T-cell (primary cell): ENCODE measurements around the gene ADAMTS17. TPM values are rescaled to one million over a fixed set of nuclear protein-coding genes. Genes with fewer than 3 reads are reported as not detected.

ENCODE experiments used
- ATAC-seq, 4 experiments: fragments of 200-7000 bp in 3 of 4; fragments of 150-1000 bp in 1 of 4; cut with Tn5 transposase; replicated peaks in 1 of 4; 1 replicate in 3 of 4; 2 replicates in 1 of 4; pipeline ENCODE4 v1.10.0; 2021; ENCODE audit warnings: moderate library complexity in 3 of 4, mild to moderate bottlenecking in 2 of 4, moderate number of reproducible peaks in 1 of 4
- CTCF ChIA-PET, 2 donors: fragments of 300-600 bp; sonication (Branson Sonifier 250); formaldehyde crosslinking; loops; one replicate each; lab custom pipeline; 2022; ENCODE audit warnings: antibody characterized with exemption in 2 of 2; lab: Charles Lee
- POLR2A ChIA-PET, 2 donors: fragments of 300-600 bp; sonication (Branson Sonifier 250); formaldehyde crosslinking; loops; one replicate each; lab custom pipeline; 2022; ENCODE audit warnings: antibody characterized with exemption in 2 of 2; lab: Charles Lee
- DNase-seq, 35 experiments: peaks; one replicate each; pipeline versions ENCODE4 v3.0.0 to v3.0.0-alpha.2; 2013 to 2023
- H3K27ac ChIP-seq: one replicate; pipeline ENCODE4 v1.5.1; 2013; ENCODE audit warnings: low read length
- H3K27me3 ChIP-seq, 2 experiments: replicated peaks in 1 of 2; 1 replicate in 1 of 2; 2 replicates in 1 of 2; pipeline versions ENCODE4 v1.6.1 to v1.7.0; 2013; ENCODE audit warnings: low read length in 1 of 2, mixed read lengths in 1 of 2; ENCODE audit not compliant: control insufficient read depth in 2 of 2, insufficient read depth in 2 of 2; ENCODE audit errors: extremely low read depth in 1 of 2
- H3K36me3 ChIP-seq, 2 donors: 1 replicate in 1 of 2; 2 replicates in 1 of 2; pipeline versions ENCODE4 v1.6.1 to v1.7.0; 2013; ENCODE audit warnings: low read length in 1 of 2; ENCODE audit not compliant: control insufficient read depth in 2 of 2, insufficient read depth in 1 of 2; ENCODE audit errors: extremely low read depth in 1 of 2
- H3K4me1 ChIP-seq, 2 experiments: 1 replicate in 1 of 2; 2 replicates in 1 of 2; pipeline versions ENCODE4 v1.6.1 to v1.7.0; 2013; ENCODE audit warnings: low read length in 2 of 2, mixed read lengths in 1 of 2; ENCODE audit not compliant: insufficient read depth in 2 of 2, control insufficient read depth in 1 of 2; ENCODE audit errors: extremely low read depth in 1 of 2
- H3K4me3 ChIP-seq, 2 donors: 1 replicate in 1 of 2; 2 replicates in 1 of 2; pipeline versions ENCODE4 v1.5.1 to v1.7.0; 2013; ENCODE audit warnings: mild to moderate bottlenecking in 2 of 2, low read length in 1 of 2, moderate library complexity in 1 of 2; ENCODE audit not compliant: control insufficient read depth in 1 of 2; ENCODE audit errors: extremely low read depth in 1 of 2
- H3K9me3 ChIP-seq: 2 replicates; pipeline ENCODE4 v1.7.0; 2013
- H3K27ac Mint-ChIP-seq, 2 donors: one replicate each; pipeline ENCODE4 v1.8.0; 2020 to 2021; ENCODE audit warnings: mild to moderate bottlenecking in 2 of 2, mixed read lengths in 2 of 2
- H3K27me3 Mint-ChIP-seq, 2 donors: one replicate each; pipeline ENCODE4 v1.8.0; 2021 to 2022; ENCODE audit warnings: mixed read lengths in 2 of 2
- H3K36me3 Mint-ChIP-seq: one replicate; pipeline ENCODE4 v1.8.0; 2021; ENCODE audit warnings: mixed read lengths
- H3K4me1 Mint-ChIP-seq, 3 donors: one replicate each; pipeline ENCODE4 v1.8.0; 2020 to 2022; ENCODE audit warnings: mixed read lengths in 3 of 3, mild to moderate bottlenecking in 1 of 3
- H3K4me3 Mint-ChIP-seq, 3 donors: one replicate each; pipeline ENCODE4 v1.8.0; 2020 to 2022; ENCODE audit warnings: mild to moderate bottlenecking in 3 of 3, mixed read lengths in 3 of 3, moderate library complexity in 3 of 3
- H3K9me3 Mint-ChIP-seq, 3 donors: one replicate each; pipeline ENCODE4 v1.8.0; 2020 to 2022; ENCODE audit warnings: mixed read lengths in 3 of 3
- WGBS: methylation state at CpG from one replicate; pipeline ENCODE4 v1.1.5; 2013; ENCODE audit warnings: missing lambda C conversion rate; ENCODE audit not compliant: insufficient coverage; 5-methylcytosine and 5-hydroxymethylcytosine counted together
- total RNA-seq, 35 experiments: library from RNA in 6 of 35; stranded (reverse) in 6 of 35; fragments of 120-200 nt in 1 of 35; gene quantifications; one replicate each; pipeline versions ENCODE4 v1.2.1 to v1.2.4 and lab custom pipeline; 2013 to 2026

Gene ADAMTS17
- total RNA-seq, 5 donors from 2014 or later (not counting 1 experiment from before 2014, with no cell fraction given): 8.9 to 17.8 (median 11.6) TPM

DNA sequence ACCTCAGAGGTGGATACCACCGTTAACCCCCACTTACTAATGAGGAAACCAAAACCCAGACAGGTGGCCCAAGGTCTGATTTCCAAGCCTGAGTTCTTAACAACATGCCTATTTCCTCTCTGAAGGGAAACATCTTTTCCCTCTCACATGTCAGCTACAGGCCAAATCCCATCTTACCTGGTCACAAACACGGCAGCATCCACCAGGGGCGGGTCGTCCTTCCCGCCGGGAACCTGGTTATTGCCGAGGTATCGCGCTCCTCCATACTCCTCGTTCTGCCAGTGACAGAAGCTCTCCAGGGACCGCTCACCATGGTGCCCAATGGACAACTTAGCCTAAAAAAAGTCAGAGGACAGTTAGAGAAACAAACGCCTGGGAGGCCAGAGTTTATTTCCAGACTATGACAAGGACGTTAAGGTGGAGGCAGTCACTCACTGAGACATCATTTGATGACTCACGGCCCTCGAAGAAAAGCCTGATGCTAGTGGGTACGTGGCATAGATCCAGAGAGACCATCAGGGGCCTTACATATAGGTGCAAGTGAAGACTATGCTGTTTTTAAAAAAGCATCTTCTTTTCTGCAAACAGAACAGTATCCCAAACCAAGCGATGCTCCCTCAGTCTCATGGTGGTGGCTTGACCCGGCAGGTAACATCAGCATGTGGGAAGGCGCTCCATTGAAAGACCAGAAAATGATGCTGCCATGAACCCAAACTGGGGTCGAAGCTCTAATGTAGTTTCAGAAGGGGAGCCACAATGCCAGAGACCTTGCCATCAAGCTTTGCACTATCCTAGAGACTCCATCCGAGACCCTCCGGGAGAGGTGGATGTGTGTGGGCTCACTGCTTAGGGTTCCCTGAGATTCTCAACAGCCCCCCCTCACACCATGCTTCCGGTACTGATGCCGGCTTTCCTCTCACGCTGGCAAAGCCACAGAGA lies 80.2 kb downstream of the ADAMTS17 start:
- Mint-ChIP-seq H3K9me3 (no peaks in the 10 kb centered on the region), H3K4me1 (peaks cover 0 to 2% (median 0%) of the 10 kb centered on the region in 3 donors), H3K27me3 (no peaks in the 10 kb centered on the region), H3K27ac (no peak overlapping the region), H3K36me3 (peaks cover 34% of the 10 kb centered on the region), H3K4me3 (no peak overlapping the region)
- ChIA-PET POLR2A (interaction anchor here in 1 of 2 donors (0.7 kb wide), 1 partner anchor 33 kb away, joined by 3 read pairs; no protein-coding TSS in a partner anchor), CTCF (interaction anchor here in 1 of 2 donors (0.7 kb wide), 1 partner anchor 9 kb away, joined by 6 read pairs; no protein-coding TSS in a partner anchor)
- Histone ChIP-seq H3K27me3 (peaks cover 0 to 2% of the 10 kb centered on the region in 2 experiments), H3K4me3 (no peak overlapping the region), H3K27ac (no peak overlapping the region), H3K9me3 (no peaks in the 10 kb centered on the region), H3K36me3 (no peaks in the 10 kb centered on the region), H3K4me1 (no peaks in the 10 kb centered on the region)
- 86% methylated on average over 20 of the region's 25 CpGs for WGBS
- ATAC-seq (no peak), DNase-seq (no peak)

GRCh38 chr15:100259266-100259665 lies 82.5 kb downstream of the ADAMTS17 start:
- no peak for ATAC-seq

GRCh38 chr15:100256970-100257650 lies 84.7 kb downstream of the ADAMTS17 start:
- H3K27ac ChIP-seq: no peak overlapping the region
- no peaks in the 10 kb centered on the region for H3K27me3 Mint-ChIP-seq
- no peaks in the 10 kb centered on the region for H3K4me1 ChIP-seq
- no peaks in the 10 kb centered on the region for H3K9me3 ChIP-seq
- no peak overlapping the region for H3K27ac Mint-ChIP-seq
- H3K36me3 ChIP-seq: no peaks in the 10 kb centered on the region
- H3K27me3 ChIP-seq: no peaks in the 10 kb centered on the region
- no peaks in the 10 kb centered on the region for H3K9me3 Mint-ChIP-seq
- 91% methylated on average over 18 of the region's 19 CpGs for WGBS
- POLR2A ChIA-PET: no interaction called here
- no peak overlapping the region for H3K4me3 ChIP-seq
- DNase-seq (no peak), ATAC-seq (no peak)
- H3K36me3 Mint-ChIP-seq: peaks cover 45% of the 10 kb centered on the region
- CTCF ChIA-PET: no interaction called here
- peaks cover 3 to 7% (median 3%) of the 10 kb centered on the region in 3 donors for H3K4me1 Mint-ChIP-seq
- no peak overlapping the region for H3K4me3 Mint-ChIP-seq

More at GRCh38 chr15:100259266-100259665, 82.5 kb downstream of the ADAMTS17 start:
- peaks cover 0 to 6% (median 3%) of the 10 kb centered on the region in 3 donors for H3K4me1 Mint-ChIP-seq
- no peak overlapping the region for H3K27ac Mint-ChIP-seq
- peaks cover 45% of the 10 kb centered on the region for H3K36me3 Mint-ChIP-seq
- no peak overlapping the region for H3K4me3 Mint-ChIP-seq
- H3K9me3 Mint-ChIP-seq: no peaks in the 10 kb centered on the region
- ChIA-PET POLR2A (no interaction called here), CTCF (no interaction called here)
- Histone ChIP-seq H3K27ac (no peak overlapping the region), H3K36me3 (no peaks in the 10 kb centered on the region), H3K9me3 (no peaks in the 10 kb centered on the region), H3K4me3 (no peak overlapping the region), H3K27me3 (no peaks in the 10 kb centered on the region), H3K4me1 (no peaks in the 10 kb centered on the region)
- no peak for DNase-seq
- H3K27me3 Mint-ChIP-seq: no peaks in the 10 kb centered on the region
- WGBS: 87% methylated on average over 6 of the region's 7 CpGs

DNA sequence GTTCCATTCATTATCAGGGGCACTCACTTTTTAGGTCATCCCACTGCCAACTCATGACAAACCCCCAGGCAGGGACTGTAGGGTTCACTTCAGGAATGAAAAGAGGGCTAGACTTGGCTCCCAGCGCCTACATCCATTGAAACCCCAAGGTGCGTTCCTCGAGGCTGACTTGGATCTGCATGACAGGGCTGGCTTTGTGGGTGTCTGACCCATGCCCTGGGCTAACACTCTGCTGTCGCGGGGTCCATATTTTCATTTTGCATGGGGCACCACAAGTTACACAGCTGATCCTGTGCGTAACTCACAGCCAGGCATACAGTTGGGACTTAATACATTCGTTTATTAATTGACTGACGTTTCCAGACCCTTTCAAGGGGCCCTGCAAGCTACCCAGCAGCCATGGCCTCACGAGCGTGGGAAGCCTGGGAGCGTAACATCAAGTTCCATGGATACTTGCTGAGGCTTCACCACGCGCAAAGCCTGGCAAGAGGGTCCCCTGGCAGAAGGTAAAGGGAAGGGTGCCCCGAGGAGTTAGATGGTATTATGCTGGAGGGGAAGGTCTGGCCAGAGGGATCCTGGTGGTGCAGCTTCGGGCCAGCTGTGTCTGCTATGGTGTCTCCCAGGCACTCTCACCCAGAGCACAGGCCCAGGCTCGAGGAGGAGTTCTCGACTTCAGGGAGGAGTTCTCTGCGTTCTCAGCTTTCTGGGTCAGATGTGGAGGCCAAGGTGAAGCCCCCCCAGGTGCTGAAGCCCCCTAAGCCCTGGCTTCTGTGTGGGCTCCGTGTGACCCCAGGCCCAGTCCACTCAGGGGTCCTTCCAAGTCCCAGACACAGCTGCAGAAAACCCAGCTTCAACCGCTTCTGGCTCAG lies 85.4 kb downstream of the ADAMTS17 start:
- no peaks in the 10 kb centered on the region for H3K9me3 Mint-ChIP-seq
- H3K4me3 ChIP-seq: no peak overlapping the region
- peaks cover 42% of the 10 kb centered on the region for H3K36me3 Mint-ChIP-seq
- H3K36me3 ChIP-seq: no peaks in the 10 kb centered on the region
- DNase-seq (no peak), ATAC-seq (no peak)
- no peak overlapping the region for H3K27ac ChIP-seq
- H3K9me3 ChIP-seq: no peaks in the 10 kb centered on the region
- H3K4me3 Mint-ChIP-seq: no peak overlapping the region
- ChIA-PET CTCF (interaction anchor here in 1 of 2 donors (0.6 kb wide), 1 partner anchor 752 kb away, joined by 4 read pairs; no protein-coding TSS in a partner anchor), POLR2A (no interaction called here)
- no peaks in the 10 kb centered on the region for H3K4me1 ChIP-seq
- H3K27ac Mint-ChIP-seq: no peak overlapping the region
- no peaks in the 10 kb centered on the region for H3K27me3 Mint-ChIP-seq
- 89% methylated on average over 16 of the region's 20 CpGs for WGBS
- H3K4me1 Mint-ChIP-seq: peaks cover 3 to 7% (median 4%) of the 10 kb centered on the region in 3 donors
- no peaks in the 10 kb centered on the region for H3K27me3 ChIP-seq

- Histone ChIP-seq H3K4me1 (no peaks in the 10 kb centered on the region), H3K9me3 (no peaks in the 10 kb centered on the region), H3K36me3 (no peaks in the 10 kb centered on the region), H3K27ac (no peak overlapping the region), H3K27me3 (no peaks in the 10 kb centered on the region), H3K4me3 (no peak overlapping the region)
- no peak overlapping the region for H3K27ac Mint-ChIP-seq
- no peak for DNase-seq
- peaks cover 36% of the 10 kb centered on the region for H3K36me3 Mint-ChIP-seq
- WGBS: no CpG with 5 or more reads among the region's 6 CpGs
- no peak overlapping the region for H3K4me3 Mint-ChIP-seq
- no peak for ATAC-seq
- H3K9me3 Mint-ChIP-seq: no peaks in the 10 kb centered on the region
- H3K4me1 Mint-ChIP-seq: peaks cover 3 to 7% (median 4%) of the 10 kb centered on the region in 3 donors
- CTCF ChIA-PET: interaction anchor here in 1 of 2 donors (0.6 kb wide), 1 partner anchor 753 kb away, joined by 4 read pairs; no protein-coding TSS in a partner anchor
- no peaks in the 10 kb centered on the region for H3K27me3 Mint-ChIP-seq
- POLR2A ChIA-PET: no interaction called here
Measured at GRCh38 chr15:100255644-100256043, 86.1 kb downstream of the ADAMTS17 start.
